GM23248 (cell line): ENCODE data around the gene TUBB3. TPM values are rescaled to one million over a fixed set of nuclear protein-coding genes. Genes with fewer than 3 reads are reported as not detected.

Experiments
- DNase-seq: peaks from one replicate; pipeline ENCODE4 v3.0.0-alpha.2; 2015
- H2AFZ ChIP-seq: fragments of 200-600 bp; sonication (generic); 2 replicates; pipeline ENCODE4 v1.6.1; 2016; ENCODE audit warnings: antibody characterized with exemption
- H3F3A ChIP-seq: fragments of 200-600 bp; sonication (generic); 2 replicates; pipeline ENCODE4 v1.6.1; 2016; ENCODE audit warnings: mild to moderate bottlenecking, antibody characterized with exemption, mixed run types; ENCODE audit not compliant: insufficient read depth
- H3K27ac ChIP-seq: fragments of 200-600 bp; sonication (generic); 2 replicates; pipeline ENCODE4 v1.5.1; 2016; ENCODE audit warnings: mild to moderate bottlenecking
- H3K27me3 ChIP-seq: fragments of 200-600 bp; sonication (generic); replicated peaks from 2 replicates; pipeline ENCODE4 v1.6.1; 2016; ENCODE audit warnings: mild to moderate bottlenecking; ENCODE audit not compliant: insufficient read depth
- H3K36me3 ChIP-seq: fragments of 200-600 bp; sonication (generic); 2 replicates; pipeline ENCODE4 v1.6.1; 2016; ENCODE audit warnings: low read depth, mild to moderate bottlenecking
- H3K4me1 ChIP-seq: fragments of 200-600 bp; sonication (generic); 2 replicates; pipeline ENCODE4 v1.6.1; 2016; ENCODE audit warnings: mild to moderate bottlenecking; ENCODE audit not compliant: insufficient read depth
- H3K4me2 ChIP-seq: fragments of 200-600 bp; sonication (generic); one replicate; pipeline ENCODE4 v1.6.1; 2016; ENCODE audit warnings: mild to moderate bottlenecking; ENCODE audit not compliant: unreplicated experiment
- H3K4me3 ChIP-seq: fragments of 200-600 bp; sonication (generic); 2 replicates; pipeline ENCODE4 v1.5.1; 2016; ENCODE audit warnings: mild to moderate bottlenecking
- H3K79me2 ChIP-seq: fragments of 200-600 bp; sonication (generic); 2 replicates; pipeline ENCODE4 v1.6.1; 2016; ENCODE audit warnings: mild to moderate bottlenecking; ENCODE audit not compliant: insufficient read depth
- H3K9ac ChIP-seq: fragments of 200-600 bp; sonication (generic); 2 replicates; pipeline ENCODE4 v1.6.1; 2016; ENCODE audit warnings: mild to moderate bottlenecking
- H3K9me2 ChIP-seq: fragments of 200-600 bp; sonication (generic); 2 replicates; pipeline ENCODE4 v1.6.1; 2016; ENCODE audit warnings: mixed run types, mild to moderate bottlenecking, moderate library complexity; ENCODE audit not compliant: insufficient read depth
- H3K9me3 ChIP-seq: fragments of 200-600 bp; sonication (generic); one replicate; pipeline ENCODE4 v1.6.1; 2017; ENCODE audit warnings: low read depth
- H4K20me1 ChIP-seq: fragments of 200-600 bp; sonication (generic); 2 replicates; pipeline ENCODE4 v1.6.0; 2016; ENCODE audit not compliant: insufficient read depth
- EZH2 ChIP-seq: fragments of 200-600 bp; sonication (generic); IDR thresholded peaks from 2 replicates; pipeline ENCODE4 v1.6.1; 2018; ENCODE audit warnings: antibody characterized with exemption, mild to moderate bottlenecking; ENCODE audit not compliant: insufficient read depth, poor library complexity, severe bottlenecking
- EZH2phosphoT487 ChIP-seq: fragments of 200-600 bp; sonication (generic); IDR thresholded peaks from 2 replicates; pipeline ENCODE4 v1.6.1; 2018; ENCODE audit warnings: antibody characterized with exemption, moderate library complexity, mild to moderate bottlenecking, low read depth; ENCODE audit not compliant: insufficient read depth
- WGBS, 2 experiments: methylation state at CpG; one replicate each; pipeline ENCODE4 v1.1.6; 2015 to 2017; ENCODE audit warnings: low lambda C conversion rate in 2 of 2, low coverage in 1 of 2; ENCODE audit errors: missing lambda C conversion rate in 2 of 2; 5-methylcytosine and 5-hydroxymethylcytosine counted together
- in situ Hi-C: fragments of 300-500 bp; cut with MboI; formaldehyde crosslinking; loops from 2 replicates; pipeline ENCODE4 v1.15.0; 2020
- polyA plus RNA-seq: library from polyadenylated mRNA; unstranded; fragments of >200 nt; fragmentation: Nextera tagmentation; extraction: Ambion mirVana; gene quantifications from 2 replicates; pipeline ENCODE4 v1.2.1, GENCODE V29; 2016
- total RNA-seq: library from RNA; depleted of rRNA; stranded (reverse); fragments of >200 nt; shearing (Covaris generic); gene quantifications from 2 replicates; pipeline ENCODE4 v1.2.3, GENCODE V29; 2014

TUBB3 gene
- total and polyA plus RNA-seq, 2 experiments from 2014 or later, result 95.8 to 215 TPM

DNA sequence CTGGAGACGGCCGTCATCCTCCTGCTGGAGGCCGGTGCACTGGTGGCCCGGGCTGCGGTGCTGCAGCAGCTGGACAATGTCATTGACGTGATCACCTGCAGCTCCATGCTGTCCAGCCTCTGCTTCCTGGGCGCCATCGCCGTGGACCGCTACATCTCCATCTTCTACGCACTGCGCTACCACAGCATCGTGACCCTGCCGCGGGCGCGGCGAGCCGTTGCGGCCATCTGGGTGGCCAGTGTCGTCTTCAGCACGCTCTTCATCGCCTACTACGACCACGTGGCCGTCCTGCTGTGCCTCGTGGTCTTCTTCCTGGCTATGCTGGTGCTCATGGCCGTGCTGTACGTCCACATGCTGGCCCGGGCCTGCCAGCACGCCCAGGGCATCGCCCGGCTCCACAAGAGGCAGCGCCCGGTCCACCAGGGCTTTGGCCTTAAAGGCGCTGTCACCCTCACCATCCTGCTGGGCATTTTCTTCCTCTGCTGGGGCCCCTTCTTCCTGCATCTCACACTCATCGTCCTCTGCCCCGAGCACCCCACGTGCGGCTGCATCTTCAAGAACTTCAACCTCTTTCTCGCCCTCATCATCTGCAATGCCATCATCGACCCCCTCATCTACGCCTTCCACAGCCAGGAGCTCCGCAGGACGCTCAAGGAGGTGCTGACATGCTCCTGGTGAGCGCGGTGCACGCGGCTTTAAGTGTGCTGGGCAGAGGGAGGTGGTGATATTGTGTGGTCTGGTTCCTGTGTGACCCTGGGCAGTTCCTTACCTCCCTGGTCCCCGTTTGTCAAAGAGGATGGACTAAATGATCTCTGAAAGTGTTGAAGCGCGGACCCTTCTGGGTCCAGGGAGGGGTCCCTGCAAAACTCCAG, 3.4 kb upstream of the TUBB3 start:
- in situ Hi-C loops, result no loop called here
- Histone ChIP-seq H3K9me3 (no peaks in the 10 kb centered on the region), H3K79me2 (peaks cover 16% of the 10 kb centered on the region), H3K4me3 (no peak overlapping the region), H3K27me3 (no peaks in the 10 kb centered on the region), H2AFZ (no peak overlapping the region), H3K36me3 (no peaks in the 10 kb centered on the region), H3K9me2 (no peaks in the 10 kb centered on the region), H4K20me1 (no peaks in the 10 kb centered on the region), H3K4me2 (peak overlapping the region; percentile 99), H3K9ac (peak overlapping the region; percentile 98), H3F3A (peaks cover 27% of the 10 kb centered on the region), H3K27ac (peak overlapping the region; percentile 99), H3K4me1 (peaks cover 35% of the 10 kb centered on the region)
- TF ChIP-seq EZH2, result no peak
- no peak for TF ChIP-seq EZH2phosphoT487
- DNase-seq, result no peak
- WGBS, 2 experiments, result 95 to 96% methylated on average over 46 to 52 of the region's 52 CpGs

DNA sequence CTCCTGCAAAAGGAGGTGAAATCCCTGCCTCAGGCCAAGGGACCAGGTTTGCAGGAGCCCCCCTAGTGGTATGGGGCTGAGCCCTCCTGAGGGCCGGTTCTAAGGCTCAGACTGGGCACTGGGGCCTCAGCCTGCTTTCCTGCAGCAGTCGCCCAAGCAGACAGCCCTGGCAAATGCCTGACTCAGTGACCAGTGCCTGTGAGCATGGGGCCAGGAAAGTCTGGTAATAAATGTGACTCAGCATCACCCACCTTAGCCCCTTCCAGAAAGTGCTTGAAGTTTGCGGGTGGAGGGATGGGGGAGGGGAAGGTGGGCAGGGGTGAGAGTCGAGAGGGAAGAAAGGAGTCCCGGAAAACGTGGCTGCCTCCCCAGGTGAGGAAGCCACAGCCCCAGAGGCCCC, 2.4 kb upstream of the TUBB3 start:
- WGBS, 2 experiments, result 18 to 19% methylated on average over 4 to 6 of the region's 6 CpGs
- in situ Hi-C loops, result no loop called here
- Histone ChIP-seq H3K4me2 (peak overlapping the region; percentile 99), H3K36me3 (no peaks in the 10 kb centered on the region), H3K4me3 (no peak overlapping the region), H4K20me1 (no peaks in the 10 kb centered on the region), H3K27me3 (no peaks in the 10 kb centered on the region), H3K9me3 (no peaks in the 10 kb centered on the region), H3F3A (peaks cover 32% of the 10 kb centered on the region), H2AFZ (no peak overlapping the region), H3K27ac (peak overlapping the region; percentile 99), H3K79me2 (peaks cover 25% of the 10 kb centered on the region), H3K9ac (peak overlapping the region; percentile 98), H3K9me2 (no peaks in the 10 kb centered on the region), H3K4me1 (peaks cover 44% of the 10 kb centered on the region)
- no peak for TF ChIP-seq EZH2phosphoT487
- TF ChIP-seq EZH2, result no peak
- DNase-seq, result peak; percentile 81

GRCh38 chr16:89921131-89921701, 1.9 kb upstream of the TUBB3 start:
- Histone ChIP-seq H3K9me3 (no peaks in the 10 kb centered on the region), H4K20me1 (no peaks in the 10 kb centered on the region), H3K4me1 (peaks cover 44% of the 10 kb centered on the region), H3K9me2 (no peaks in the 10 kb centered on the region), H3K4me3 (peak overlapping the region; percentile 89), H3K27ac (peak overlapping the region; percentile 99), H3K36me3 (no peaks in the 10 kb centered on the region), H3K27me3 (no peaks in the 10 kb centered on the region), H3K4me2 (peak overlapping the region; percentile 99), H3K9ac (peak overlapping the region; percentile 98), H3F3A (peaks cover 32% of the 10 kb centered on the region), H3K79me2 (peaks cover 25% of the 10 kb centered on the region), H2AFZ (no peak overlapping the region)
- TF ChIP-seq EZH2phosphoT487, result no peak
- TF ChIP-seq EZH2, result no peak
- 36 to 37% methylated on average over 13 to 14 of the region's 14 CpGs for WGBS, 2 experiments
- peak; percentile 41 for DNase-seq
- in situ Hi-C loops, result no loop called here

GRCh38 chr16:89921702-89922476, 1.3 kb upstream of the TUBB3 start:
- peak overlapping the region; percentile 89 for H3K4me3 ChIP-seq
- peak; percentile 99 for DNase-seq
- no peaks in the 10 kb centered on the region for H3K27me3 ChIP-seq
- in situ Hi-C loops, result no loop called here
- no peaks in the 10 kb centered on the region for H4K20me1 ChIP-seq
- H3K4me2 ChIP-seq, result peak overlapping the region; percentile 99
- H3K9ac ChIP-seq, result peak overlapping the region; percentile 98
- H3K36me3 ChIP-seq, result no peaks in the 10 kb centered on the region
- peaks cover 44% of the 10 kb centered on the region for H3K4me1 ChIP-seq
- peak overlapping the region; percentile 99 for H3K27ac ChIP-seq
- TF ChIP-seq EZH2 (no peak), EZH2phosphoT487 (no peak)
- H3K9me3 ChIP-seq, result no peaks in the 10 kb centered on the region
- H3K79me2 ChIP-seq, result peaks cover 31% of the 10 kb centered on the region
- WGBS, 2 experiments, result 0 to 1% methylated on average over 20 to 22 of the region's 22 CpGs
- no peak overlapping the region for H2AFZ ChIP-seq
- H3K9me2 ChIP-seq, result no peaks in the 10 kb centered on the region
- H3F3A ChIP-seq, result peaks cover 32% of the 10 kb centered on the region
